PFSK-1 (cell line): Measurements from ENCODE around the gene KASH5.

Experiments
- POLR2AphosphoS5 ChIP-seq: IDR thresholded peaks from 2 replicates; pipeline ENCODE4 v1.6.1; 2012; ENCODE audit warnings: low read depth, mild to moderate bottlenecking, control low read depth, low read length, moderate library complexity
- SIN3A ChIP-seq: IDR thresholded peaks from 2 replicates; pipeline ENCODE4 v1.6.1; 2012; ENCODE audit warnings: mild to moderate bottlenecking, low read length, moderate library complexity, borderline replicate concordance; ENCODE audit not compliant: insufficient read depth
- TAF1 ChIP-seq: IDR thresholded peaks from 2 replicates; pipeline ENCODE4 v1.6.1; 2012; ENCODE audit warnings: low read length, control low read depth, borderline replicate concordance; ENCODE audit not compliant: insufficient read depth
- TF ChIP-seq, protein P1 (sequence below), 2 experiments: IDR thresholded peaks; 2 replicates each; pipeline versions ENCODE4 v1.6.1 to v1.8.0; 2011 to 2012; ENCODE audit warnings: low read depth in 2 of 2, low read length in 2 of 2, control low read depth in 1 of 2, inconsistent platforms in 1 of 2, mild to moderate bottlenecking in 1 of 2, moderate library complexity in 1 of 2; ENCODE audit not compliant: insufficient read depth in 1 of 2

DNA sequence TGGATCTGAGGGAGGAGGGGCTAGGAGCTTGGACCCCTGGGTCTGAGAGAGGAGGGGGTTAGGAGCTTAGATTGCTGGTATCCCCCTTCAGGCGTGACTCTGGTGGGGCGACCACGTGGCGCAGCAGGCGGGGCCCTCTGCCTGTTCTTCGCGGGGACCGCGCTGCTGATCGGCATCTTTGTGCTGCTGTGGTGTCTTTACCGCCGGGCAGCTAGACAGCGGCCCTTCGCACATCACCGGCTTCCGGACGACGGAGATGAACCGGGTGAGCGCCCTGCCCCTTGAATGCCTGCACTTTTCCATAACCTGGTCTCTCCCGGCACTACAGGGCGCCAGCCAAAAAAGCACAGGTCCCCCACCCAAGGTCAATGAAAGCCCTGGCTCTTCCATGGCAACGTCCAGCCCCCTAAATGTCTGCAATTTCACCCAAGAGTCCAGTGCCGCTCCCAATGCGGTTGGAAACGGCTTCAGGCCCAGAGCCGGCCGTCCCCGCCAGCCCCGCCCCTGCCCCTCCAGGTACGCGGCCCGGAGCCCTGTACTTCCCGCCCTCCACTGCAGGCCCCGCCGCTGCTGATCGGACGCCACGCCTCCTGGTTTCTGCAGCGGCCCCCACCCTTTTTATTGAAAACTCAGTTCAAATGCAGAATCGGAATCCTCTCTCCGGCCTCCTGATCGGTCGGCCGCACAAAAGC lies 40.0 kb downstream of the KASH5 start:
- TF ChIP-seq TAF1 (no peak), SIN3A (no peak), POLR2AphosphoS5 (no peak)
- TF ChIP-seq, protein P1, sequence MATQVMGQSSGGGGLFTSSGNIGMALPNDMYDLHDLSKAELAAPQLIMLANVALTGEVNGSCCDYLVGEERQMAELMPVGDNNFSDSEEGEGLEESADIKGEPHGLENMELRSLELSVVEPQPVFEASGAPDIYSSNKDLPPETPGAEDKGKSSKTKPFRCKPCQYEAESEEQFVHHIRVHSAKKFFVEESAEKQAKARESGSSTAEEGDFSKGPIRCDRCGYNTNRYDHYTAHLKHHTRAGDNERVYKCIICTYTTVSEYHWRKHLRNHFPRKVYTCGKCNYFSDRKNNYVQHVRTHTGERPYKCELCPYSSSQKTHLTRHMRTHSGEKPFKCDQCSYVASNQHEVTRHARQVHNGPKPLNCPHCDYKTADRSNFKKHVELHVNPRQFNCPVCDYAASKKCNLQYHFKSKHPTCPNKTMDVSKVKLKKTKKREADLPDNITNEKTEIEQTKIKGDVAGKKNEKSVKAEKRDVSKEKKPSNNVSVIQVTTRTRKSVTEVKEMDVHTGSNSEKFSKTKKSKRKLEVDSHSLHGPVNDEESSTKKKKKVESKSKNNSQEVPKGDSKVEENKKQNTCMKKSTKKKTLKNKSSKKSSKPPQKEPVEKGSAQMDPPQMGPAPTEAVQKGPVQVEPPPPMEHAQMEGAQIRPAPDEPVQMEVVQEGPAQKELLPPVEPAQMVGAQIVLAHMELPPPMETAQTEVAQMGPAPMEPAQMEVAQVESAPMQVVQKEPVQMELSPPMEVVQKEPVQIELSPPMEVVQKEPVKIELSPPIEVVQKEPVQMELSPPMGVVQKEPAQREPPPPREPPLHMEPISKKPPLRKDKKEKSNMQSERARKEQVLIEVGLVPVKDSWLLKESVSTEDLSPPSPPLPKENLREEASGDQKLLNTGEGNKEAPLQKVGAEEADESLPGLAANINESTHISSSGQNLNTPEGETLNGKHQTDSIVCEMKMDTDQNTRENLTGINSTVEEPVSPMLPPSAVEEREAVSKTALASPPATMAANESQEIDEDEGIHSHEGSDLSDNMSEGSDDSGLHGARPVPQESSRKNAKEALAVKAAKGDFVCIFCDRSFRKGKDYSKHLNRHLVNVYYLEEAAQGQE (IDR thresholded peaks at IDR 0.05; ENCODE audit: insufficient read depth in 1 of 2, low read depth in 2 of 2, low read length in 2 of 2) = no peak
